ENCODE measurements around the gene CCDC34. TPM values are rescaled to one million over a fixed set of nuclear protein-coding genes. Genes with fewer than 3 reads are reported as not detected.

The CCDC34 gene
- total and polyA plus RNA-seq, 8 donors, result 0.89 to 65.8 (median 7.0) TPM; not detected in 1

DNA sequence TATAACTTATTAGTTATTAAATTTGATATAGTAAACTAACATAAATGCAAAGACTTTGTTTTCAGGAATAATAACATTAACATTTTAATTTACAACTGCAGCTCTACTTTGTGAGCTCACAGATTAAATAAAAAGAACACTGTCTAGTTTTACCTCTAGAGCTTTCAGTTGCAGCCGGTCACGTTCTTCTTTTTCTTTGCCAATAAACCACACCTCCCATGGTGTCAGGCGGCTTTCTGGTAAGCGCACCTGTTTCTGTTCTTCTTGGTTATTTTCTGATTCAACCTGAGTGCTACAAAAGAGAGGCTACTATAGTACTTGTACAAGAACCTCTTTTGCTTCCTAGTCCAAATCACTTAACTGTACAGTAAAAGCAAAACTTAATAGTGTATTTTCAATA lies 5.8 kb downstream of the CCDC34 start:
- peak overlapping the region in 1 of 5 donors; percentile 52 for H3K27ac ChIP-seq
- H3K27me3 ChIP-seq, result no peaks in the 10 kb centered on the region
- WGBS, 5 donors, result 25 to 62% (median 39%) methylated on average over 4 of the region's 4 CpGs
- DNase-seq, result peak; percentile 44 to 67
- TF ChIP-seq POLR2AphosphoS5 (IDR thresholded peaks at IDR 0.05), result no peak
- TF ChIP-seq POLR2A (IDR thresholded peaks at IDR 0.05), result no peak
- TF ChIP-seq, protein P1, sequence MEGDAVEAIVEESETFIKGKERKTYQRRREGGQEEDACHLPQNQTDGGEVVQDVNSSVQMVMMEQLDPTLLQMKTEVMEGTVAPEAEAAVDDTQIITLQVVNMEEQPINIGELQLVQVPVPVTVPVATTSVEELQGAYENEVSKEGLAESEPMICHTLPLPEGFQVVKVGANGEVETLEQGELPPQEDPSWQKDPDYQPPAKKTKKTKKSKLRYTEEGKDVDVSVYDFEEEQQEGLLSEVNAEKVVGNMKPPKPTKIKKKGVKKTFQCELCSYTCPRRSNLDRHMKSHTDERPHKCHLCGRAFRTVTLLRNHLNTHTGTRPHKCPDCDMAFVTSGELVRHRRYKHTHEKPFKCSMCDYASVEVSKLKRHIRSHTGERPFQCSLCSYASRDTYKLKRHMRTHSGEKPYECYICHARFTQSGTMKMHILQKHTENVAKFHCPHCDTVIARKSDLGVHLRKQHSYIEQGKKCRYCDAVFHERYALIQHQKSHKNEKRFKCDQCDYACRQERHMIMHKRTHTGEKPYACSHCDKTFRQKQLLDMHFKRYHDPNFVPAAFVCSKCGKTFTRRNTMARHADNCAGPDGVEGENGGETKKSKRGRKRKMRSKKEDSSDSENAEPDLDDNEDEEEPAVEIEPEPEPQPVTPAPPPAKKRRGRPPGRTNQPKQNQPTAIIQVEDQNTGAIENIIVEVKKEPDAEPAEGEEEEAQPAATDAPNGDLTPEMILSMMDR (IDR thresholded peaks at IDR 0.05), result no peak
- no peak for TF ChIP-seq EP300 (IDR thresholded peaks at IDR 0.05)
- no peaks in the 10 kb centered on the region for H3K9me3 ChIP-seq
- intact Hi-C loops (cut with DNase I; ENCODE audit: low total_unique reads), result no loop called here
- no peaks in the 10 kb centered on the region for H3K36me3 ChIP-seq
- peaks cover 0 to 29% (median 14%) of the 10 kb centered on the region in 4 donors for H3K4me1 ChIP-seq
- H3K4me3 ChIP-seq, result no peak overlapping the region

DNA sequence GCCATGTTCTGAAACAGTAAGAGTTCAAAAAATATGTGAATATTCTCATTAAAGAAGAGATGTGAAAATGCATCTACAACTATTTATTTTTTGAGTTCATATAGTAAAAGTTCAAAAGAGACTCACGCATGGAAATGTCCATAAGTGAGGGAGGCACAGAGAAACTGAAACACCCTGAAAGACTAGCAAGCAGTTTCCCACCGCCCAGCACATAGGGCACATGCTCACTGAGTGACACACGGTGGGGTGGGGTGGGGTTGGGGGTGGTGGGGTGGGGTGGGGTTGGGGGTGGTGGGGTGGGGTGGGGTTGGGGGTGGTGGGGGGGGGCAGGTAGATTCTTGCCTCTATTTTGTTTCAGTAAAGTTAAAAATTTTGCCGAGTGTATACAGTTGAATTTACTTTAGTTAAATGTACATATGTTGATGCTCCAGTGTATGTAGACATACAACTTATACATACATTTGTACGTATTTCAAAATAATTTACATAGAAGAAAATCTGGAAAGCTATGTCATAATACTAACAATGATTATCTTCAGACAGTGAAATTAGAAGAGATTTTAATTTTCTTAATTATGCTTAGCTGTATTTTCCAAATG lies 6.3 kb downstream of the CCDC34 start:
- DNase-seq, result no peak
- 58 to 74% (median 65%) methylated on average over 5 of the region's 5 CpGs for WGBS, 5 donors
- intact Hi-C loops (cut with DNase I; ENCODE audit: low total_unique reads), result no loop called here
- Histone ChIP-seq H3K27ac (no peak overlapping the region), H3K4me3 (no peak overlapping the region), H3K27me3 (no peaks in the 10 kb centered on the region), H3K36me3 (no peaks in the 10 kb centered on the region), H3K9me3 (no peaks in the 10 kb centered on the region), H3K4me1 (peaks cover 0 to 24% (median 9%) of the 10 kb centered on the region in 4 donors)
- TF ChIP-seq POLR2AphosphoS5 (IDR thresholded peaks at IDR 0.05) (no peak), POLR2A (IDR thresholded peaks at IDR 0.05) (no peak), EP300 (IDR thresholded peaks at IDR 0.05) (no peak)
- TF ChIP-seq, protein P1 (IDR thresholded peaks at IDR 0.05), result no peak

DNA sequence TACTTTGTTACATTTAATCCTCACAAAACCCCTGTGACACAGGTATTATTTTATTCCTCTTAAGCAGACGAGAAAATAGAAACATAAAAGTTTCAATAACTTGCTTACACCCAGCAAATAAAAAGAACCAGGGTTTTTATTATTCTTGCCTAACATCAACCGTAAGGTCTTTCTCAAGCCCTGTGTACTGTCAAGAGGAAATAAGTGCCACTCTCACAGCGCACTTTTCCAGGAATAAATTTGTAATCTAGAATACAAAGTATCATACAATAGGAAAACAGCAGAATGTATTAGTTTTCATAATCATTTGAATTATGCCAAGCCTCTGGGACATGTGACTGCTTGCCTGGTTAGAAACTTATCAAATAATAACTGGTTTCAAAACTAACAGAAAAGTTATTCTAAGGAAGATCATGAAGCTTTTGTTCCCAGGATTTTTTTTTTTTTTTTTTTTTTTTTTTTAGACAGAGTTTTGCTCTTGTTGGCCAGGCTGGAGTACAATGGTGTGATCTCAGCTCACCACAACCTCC lies 7.4 kb downstream of the CCDC34 start:
- intact Hi-C loops (cut with DNase I; ENCODE audit: low total_unique reads), result no loop called here
- H3K36me3 ChIP-seq, result no peaks in the 10 kb centered on the region
- 54 to 73% (median 60%) methylated on average over 3 of the region's 3 CpGs for WGBS, 5 donors
- no peak overlapping the region for H3K4me3 ChIP-seq
- DNase-seq, result no peak
- TF ChIP-seq, protein P1 (IDR thresholded peaks at IDR 0.05), result no peak
- TF ChIP-seq POLR2A (IDR thresholded peaks at IDR 0.05) (no peak), POLR2AphosphoS5 (IDR thresholded peaks at IDR 0.05) (no peak)
- H3K27ac ChIP-seq, result no peak overlapping the region
- H3K9me3 ChIP-seq, result no peaks in the 10 kb centered on the region
- no peaks in the 10 kb centered on the region for H3K27me3 ChIP-seq
- peaks cover 0 to 20% (median 4%) of the 10 kb centered on the region in 4 donors for H3K4me1 ChIP-seq

DNA sequence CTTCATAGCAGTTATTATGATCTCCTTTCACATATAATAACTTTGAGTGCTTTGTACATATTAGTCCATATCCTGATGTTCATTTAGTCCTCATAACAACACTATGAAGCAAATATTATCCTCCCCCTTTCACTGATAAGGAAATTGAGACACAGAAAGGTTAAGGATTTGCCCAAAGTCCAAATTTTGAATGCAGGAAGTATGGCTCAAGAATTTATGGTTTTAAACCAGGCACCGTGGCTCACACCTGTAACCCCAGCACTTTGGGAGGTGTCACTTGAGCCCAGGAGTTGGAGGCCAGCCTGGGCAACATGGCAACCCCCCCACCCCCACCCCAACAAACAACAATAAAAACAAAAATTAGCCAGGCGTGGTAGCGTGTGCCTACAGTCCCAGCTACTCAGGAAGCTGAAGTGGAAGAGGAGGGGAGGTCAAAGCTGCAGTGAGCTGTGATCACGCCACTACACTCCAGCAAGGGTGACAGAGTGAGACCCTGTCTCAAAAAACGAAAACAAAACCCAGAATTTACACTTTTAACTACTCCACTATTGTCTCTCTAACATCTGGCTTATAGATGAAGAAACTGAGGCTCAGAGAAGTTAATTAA lies 8.6 kb downstream of the CCDC34 start:
- WGBS, 5 donors, result 61 to 77% (median 71%) methylated on average over 5 of the region's 5 CpGs
- no peak overlapping the region for H3K27ac ChIP-seq

More for the DNA sequence above, 8.6 kb downstream of the CCDC34 start:
- peaks cover 0 to 20% (median 7%) of the 10 kb centered on the region in 4 donors for H3K4me1 ChIP-seq
- no peak overlapping the region for H3K4me3 ChIP-seq
- DNase-seq, result no peak
- H3K36me3 ChIP-seq, result no peaks in the 10 kb centered on the region
- TF ChIP-seq, protein P1 (IDR thresholded peaks at IDR 0.05), result no peak
- H3K27me3 ChIP-seq, result no peaks in the 10 kb centered on the region
- intact Hi-C loops (cut with DNase I; ENCODE audit: low total_unique reads), result no loop called here
- H3K9me3 ChIP-seq, result no peaks in the 10 kb centered on the region

All from stomach (tissue), 9 donors.